ENCODE results near the gene NEU3. TPM values are rescaled to one million over a fixed set of nuclear protein-coding genes. Genes with fewer than 3 reads are reported as not detected.
"Not testable (repeated sequence)": the region's sequence is repeated elsewhere in the genome, so short reads cannot be mapped to it uniquely, and the experiment has no call there.

Gene NEU3
- total RNA-seq, 1 donor from 2014 or later: 24.6 TPM

GRCh38 chr11:74984070-74984469, 4.7 kb upstream of the NEU3 start:
- no peak for DNase-seq

- no peak for DNase-seq
These were observed 4.0 kb upstream of the NEU3 start for GRCh38 chr11:74984730-74985129.

- DNase-seq: peak; percentile 9
These were observed 516 bp downstream of the NEU3 start for GRCh38 chr11:74989260-74989638.

GRCh38 chr11:74990150-74990549, 1.4 kb downstream of the NEU3 start:
- not testable (repeated sequence) for DNase-seq

- no peak for DNase-seq
These were observed 2.2 kb downstream of the NEU3 start for GRCh38 chr11:74990941-74991340.

- no peak for DNase-seq
These were observed 4.1 kb downstream of the NEU3 start for GRCh38 chr11:74992852-74993251.

GRCh38 chr11:75000975-75001354, 12.2 kb downstream of the NEU3 start:
- DNase-seq: no peak

- DNase-seq: no peak
These were observed 13.0 kb downstream of the NEU3 start for GRCh38 chr11:75001686-75002085.

- no peak for DNase-seq
These were observed 13.8 kb downstream of the NEU3 start for GRCh38 chr11:75002516-75002915.

GRCh38 chr11:75004215-75004614, 15.5 kb downstream of the NEU3 start:
- DNase-seq: no peak

GRCh38 chr11:75011357-75011756, 22.6 kb downstream of the NEU3 start:
- no peak for DNase-seq

- no peak for DNase-seq
These were observed 23.1 kb downstream of the NEU3 start for GRCh38 chr11:75011872-75012271.

- DNase-seq: no peak
These were observed 24.3 kb downstream of the NEU3 start for GRCh38 chr11:75013051-75013450.

- DNase-seq: peak; percentile 76
These were observed 25.4 kb downstream of the NEU3 start for GRCh38 chr11:75014129-75014528.

- DNase-seq: not testable (repeated sequence)
These were observed 30.5 kb downstream of the NEU3 start for GRCh38 chr11:75019200-75019599.

GRCh38 chr11:75020328-75020727, 31.6 kb downstream of the NEU3 start:
- not testable (repeated sequence) for DNase-seq

GRCh38 chr11:75022296-75022695, 33.6 kb downstream of the NEU3 start:
- no peak for DNase-seq

GRCh38 chr11:75022759-75023396, 34.1 kb downstream of the NEU3 start:
- peak; percentile 88 for DNase-seq

GRCh38 chr11:75023446-75024067, 34.8 kb downstream of the NEU3 start:
- DNase-seq: no peak

GRCh38 chr11:75024068-75024449, 35.3 kb downstream of the NEU3 start:
- no peak for DNase-seq

GRCh38 chr11:75024764-75025211, 36.1 kb downstream of the NEU3 start:
- DNase-seq: no peak

- no peak for DNase-seq
These were observed 36.8 kb downstream of the NEU3 start for GRCh38 chr11:75025561-75025960.

GRCh38 chr11:75028321-75028720, 39.6 kb downstream of the NEU3 start:
- DNase-seq: no peak

- no peak for DNase-seq
These were observed 40.0 kb downstream of the NEU3 start for GRCh38 chr11:75028724-75029123.
